Astrocyte of the hippocampus (primary cell): Measurements from ENCODE around the gene MC5R.
"Not testable (repeated sequence)": the region's sequence is repeated elsewhere in the genome, so short reads cannot be mapped to it uniquely, and the experiment has no call there.

Experiments used
- DNase-seq: peaks from one replicate; pipeline ENCODE4 v3.0.0; 2011; ENCODE audit warnings: low read depth, low spot score

MC5R gene

DNA sequence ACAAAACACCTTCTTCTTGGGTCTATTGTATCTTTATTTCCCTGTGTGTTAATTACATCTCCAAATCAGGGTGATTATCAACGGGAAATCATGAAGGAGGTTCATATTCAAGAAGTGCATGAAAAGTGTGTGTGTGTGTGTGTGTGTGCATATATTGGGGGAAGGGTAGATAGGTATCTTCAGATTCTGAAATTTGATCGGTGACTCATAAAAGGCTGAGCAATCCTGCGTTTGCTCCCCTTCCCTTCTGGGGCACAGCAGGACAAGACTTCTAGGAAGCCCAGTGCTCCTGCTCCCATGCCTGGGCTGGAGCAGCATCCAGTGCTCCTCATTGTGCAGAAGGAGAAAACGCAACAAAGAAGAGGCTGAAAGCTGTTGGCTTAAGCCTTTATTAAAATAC, 25.8 kb downstream of the MC5R start:
- no peak for DNase-seq

DNA sequence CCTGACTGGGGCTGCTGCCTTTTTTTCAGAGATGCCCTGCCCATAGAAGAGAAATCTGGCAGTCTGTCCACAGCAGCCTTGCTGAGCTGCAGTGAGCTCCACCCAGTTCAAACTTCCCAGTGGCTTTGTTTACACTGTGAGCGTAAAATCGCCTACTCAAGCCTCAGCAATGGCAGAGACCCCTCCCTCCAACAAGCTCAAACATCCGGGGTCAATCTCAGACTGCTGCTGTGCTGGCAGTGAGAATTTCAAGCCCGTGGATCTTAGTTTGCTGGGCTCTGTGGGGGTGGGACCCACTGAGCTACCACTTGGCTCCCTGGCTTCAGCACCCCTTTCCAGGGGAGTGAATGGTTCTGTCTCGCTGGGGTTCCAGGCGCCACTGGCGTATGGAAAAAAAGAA, 38.9 kb downstream of the MC5R start:
- DNase-seq, result not testable (repeated sequence)

DNA sequence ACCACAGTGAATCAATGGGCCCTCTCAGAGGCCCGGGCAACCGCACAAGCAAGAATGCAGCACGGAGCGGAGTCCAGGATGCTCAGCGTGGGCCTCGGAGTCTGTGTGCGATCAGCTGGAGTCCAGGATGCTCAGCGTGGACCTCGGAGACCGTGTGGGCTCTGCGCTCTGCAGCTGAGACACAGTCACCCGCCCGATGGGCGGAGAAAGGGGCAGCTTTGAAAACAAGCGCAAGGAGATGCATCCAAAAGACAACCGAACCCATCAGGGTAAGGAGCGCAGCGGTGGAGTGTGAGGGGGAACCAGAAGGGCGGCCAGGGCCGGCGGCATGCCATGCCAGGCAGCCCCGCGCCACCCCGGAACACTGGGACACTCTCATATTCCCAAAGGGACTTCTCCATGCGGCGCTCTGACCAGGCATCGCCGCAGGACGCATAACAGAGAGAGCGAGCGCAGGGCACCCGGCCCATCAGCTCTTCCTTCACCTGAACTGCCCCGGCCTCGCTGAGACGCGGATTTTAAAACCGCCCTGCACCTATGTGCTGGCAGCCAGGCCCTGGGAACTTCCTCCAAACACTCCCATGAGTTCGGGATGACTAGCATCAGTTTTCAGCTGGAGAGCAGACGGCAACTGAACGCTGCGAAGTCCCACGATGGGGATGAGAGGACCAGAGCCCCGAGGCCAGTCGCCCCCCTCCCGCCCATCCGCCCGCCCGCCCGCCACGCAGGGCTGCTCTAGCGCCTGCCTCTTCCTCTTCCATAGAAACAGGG, 44.7 kb downstream of the MC5R start:
- DNase-seq, result peak; percentile 19

DNA sequence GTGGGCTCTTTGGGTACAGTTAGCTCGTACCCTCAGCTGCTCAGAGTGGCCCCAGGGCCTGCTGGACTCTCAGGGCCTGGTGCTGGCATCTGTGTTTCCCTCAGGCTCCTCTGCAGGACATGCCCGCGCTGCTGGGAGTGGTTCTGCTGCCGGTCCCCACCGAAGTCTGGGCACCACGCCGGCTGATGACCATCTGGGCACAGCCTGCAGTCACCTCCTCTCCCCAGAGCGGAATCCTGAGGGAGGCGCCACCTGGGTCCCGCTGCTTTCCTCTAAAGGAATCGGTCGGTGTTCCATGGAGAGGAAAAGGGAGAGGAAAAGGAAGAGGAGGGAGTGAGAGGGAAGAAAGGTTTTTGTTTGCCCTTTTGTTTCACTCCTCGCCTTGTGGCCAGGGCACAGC, 47.8 kb downstream of the MC5R start:
- no peak for DNase-seq

DNA sequence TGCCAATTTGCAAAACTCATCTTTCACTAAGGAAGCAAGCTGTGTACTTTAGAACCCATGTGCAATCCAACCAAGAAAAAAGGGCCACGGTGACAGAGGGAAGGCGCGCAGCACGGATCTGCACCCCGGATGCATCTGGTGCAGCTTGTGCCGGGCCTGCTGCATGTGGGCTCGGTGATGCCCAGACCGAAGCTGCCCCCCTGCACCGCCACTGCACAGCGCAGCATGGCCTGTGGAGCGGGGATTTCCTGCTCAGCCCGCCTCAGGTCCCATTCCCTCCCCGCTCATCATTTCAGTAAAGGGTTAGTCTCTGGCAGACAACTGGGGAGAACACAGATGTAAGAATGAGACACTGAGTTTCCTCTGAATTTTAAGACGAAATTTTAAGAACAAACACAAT, 48.4 kb downstream of the MC5R start:
- no peak for DNase-seq

DNA sequence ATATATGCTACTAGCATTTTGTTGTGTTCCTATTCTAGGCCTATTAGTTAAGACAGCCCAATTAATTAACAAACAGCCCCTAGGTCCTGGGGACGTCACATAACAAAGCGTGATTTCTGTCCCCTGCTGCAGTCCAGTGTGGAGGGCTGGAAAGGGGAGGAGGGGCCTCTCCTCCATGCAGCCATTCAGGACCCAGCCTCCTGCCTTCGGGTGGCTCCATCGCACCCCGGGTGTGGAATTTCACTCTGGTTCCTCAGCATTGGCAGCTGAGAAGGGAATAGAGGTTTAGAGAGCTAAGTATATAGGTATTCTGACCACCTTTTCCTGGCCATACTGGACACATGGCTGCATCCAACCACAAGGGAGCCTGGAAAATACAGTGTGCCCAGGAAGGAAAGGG, 49.0 kb downstream of the MC5R start:
- DNase-seq, result no peak

DNA sequence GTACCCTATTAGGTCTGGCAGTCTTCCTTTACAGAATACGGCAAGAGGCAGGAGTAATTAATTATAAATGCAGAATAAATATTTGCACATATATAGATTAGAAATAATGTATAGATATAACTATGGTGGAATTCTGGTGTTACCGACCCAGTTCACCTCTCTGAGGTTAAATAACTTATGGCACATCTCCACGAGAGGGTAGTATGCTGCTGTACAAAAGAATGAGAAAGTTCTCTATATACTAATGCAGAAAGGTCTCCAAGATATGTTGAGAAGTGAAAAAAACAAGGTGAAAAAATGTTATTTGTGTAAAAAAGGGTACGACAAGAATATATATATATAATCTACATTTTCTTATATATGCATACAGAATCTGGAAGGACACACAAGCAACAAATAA, 50.6 kb downstream of the MC5R start:
- DNase-seq, result no peak
